DOHH2 (cell line): Measurements from ENCODE around the gene USP2.

Experiments
- H3F3A ChIP-seq: fragments of 200-600 bp; sonication (generic), shearing (Covaris generic); 2 replicates; pipeline ENCODE4 v1.6.0; 2016; ENCODE audit warnings: antibody characterized with exemption, mild to moderate bottlenecking; ENCODE audit not compliant: control insufficient read depth, insufficient read depth
- H3K27ac ChIP-seq: fragments of 200-600 bp; sonication (generic); 2 replicates; pipeline ENCODE4 v1.5.1; 2014; ENCODE audit warnings: low read depth, mild to moderate bottlenecking, low read length, moderate library complexity
- H3K27me3 ChIP-seq: fragments of 200-600 bp; sonication (generic); 2 replicates; pipeline ENCODE4 v1.6.1; 2014; ENCODE audit warnings: mild to moderate bottlenecking, low read length, mixed read lengths; ENCODE audit not compliant: control insufficient read depth
- H3K36me3 ChIP-seq: fragments of 200-600 bp; sonication (generic); 2 replicates; pipeline ENCODE4 v1.6.1; 2014; ENCODE audit warnings: mild to moderate bottlenecking, low read length, moderate library complexity, mixed read lengths; ENCODE audit not compliant: control insufficient read depth
- H3K4me1 ChIP-seq: fragments of 200-600 bp; sonication (generic); 2 replicates; pipeline ENCODE4 v1.6.1; 2014; ENCODE audit warnings: mild to moderate bottlenecking, low read length, mixed read lengths; ENCODE audit not compliant: control insufficient read depth
- H3K4me2 ChIP-seq: fragments of 200-600 bp; sonication (generic); 2 replicates; pipeline ENCODE4 v1.6.0; 2014; ENCODE audit warnings: mild to moderate bottlenecking, low read length, moderate library complexity
- H3K4me3 ChIP-seq: fragments of 200-600 bp; sonication (generic); 2 replicates; pipeline ENCODE4 v1.5.1; 2014; ENCODE audit warnings: mild to moderate bottlenecking, low read length, mixed read lengths
- H3K79me2 ChIP-seq: fragments of 200-600 bp; sonication (generic); 2 replicates; pipeline ENCODE4 v1.6.1; 2014; ENCODE audit warnings: mild to moderate bottlenecking, low read length, mixed read lengths; ENCODE audit not compliant: control insufficient read depth
- H3K9me2 ChIP-seq: fragments of 200-600 bp; sonication (generic); replicated peaks from 2 replicates; pipeline ENCODE4 v1.6.1; 2014; ENCODE audit warnings: mild to moderate bottlenecking, low read length, mixed read lengths; ENCODE audit not compliant: control insufficient read depth
- H3K9me3 ChIP-seq: fragments of 200-600 bp; sonication (generic); 2 replicates; pipeline ENCODE4 v1.6.1; 2014; ENCODE audit warnings: antibody characterized with exemption, low read length, mixed read lengths; ENCODE audit not compliant: control insufficient read depth, insufficient read depth
- H4K20me1 ChIP-seq: fragments of 200-600 bp; sonication (generic); 2 replicates; pipeline ENCODE4 v1.6.0; 2014; ENCODE audit warnings: low read depth, mild to moderate bottlenecking, antibody characterized with exemption, low read length, moderate library complexity; ENCODE audit not compliant: control insufficient read depth, insufficient read depth
- EZH2phosphoT487 ChIP-seq: fragments of 200-600 bp; sonication (generic); IDR thresholded peaks from 2 replicates; pipeline ENCODE4 v1.6.1; 2017; ENCODE audit warnings: borderline replicate concordance, mild to moderate bottlenecking, antibody characterized with exemption, low read length, moderate library complexity, mixed read lengths
- TF ChIP-seq, protein P1 (sequence below): fragments of 200-600 bp; sonication (generic); IDR thresholded peaks from one replicate; pipeline ENCODE4 v1.5.1; 2014; ENCODE audit warnings: antibody characterized with exemption, mild to moderate bottlenecking, low read depth, low read length; ENCODE audit not compliant: poor library complexity, severe bottlenecking

The USP2 gene

DNA sequence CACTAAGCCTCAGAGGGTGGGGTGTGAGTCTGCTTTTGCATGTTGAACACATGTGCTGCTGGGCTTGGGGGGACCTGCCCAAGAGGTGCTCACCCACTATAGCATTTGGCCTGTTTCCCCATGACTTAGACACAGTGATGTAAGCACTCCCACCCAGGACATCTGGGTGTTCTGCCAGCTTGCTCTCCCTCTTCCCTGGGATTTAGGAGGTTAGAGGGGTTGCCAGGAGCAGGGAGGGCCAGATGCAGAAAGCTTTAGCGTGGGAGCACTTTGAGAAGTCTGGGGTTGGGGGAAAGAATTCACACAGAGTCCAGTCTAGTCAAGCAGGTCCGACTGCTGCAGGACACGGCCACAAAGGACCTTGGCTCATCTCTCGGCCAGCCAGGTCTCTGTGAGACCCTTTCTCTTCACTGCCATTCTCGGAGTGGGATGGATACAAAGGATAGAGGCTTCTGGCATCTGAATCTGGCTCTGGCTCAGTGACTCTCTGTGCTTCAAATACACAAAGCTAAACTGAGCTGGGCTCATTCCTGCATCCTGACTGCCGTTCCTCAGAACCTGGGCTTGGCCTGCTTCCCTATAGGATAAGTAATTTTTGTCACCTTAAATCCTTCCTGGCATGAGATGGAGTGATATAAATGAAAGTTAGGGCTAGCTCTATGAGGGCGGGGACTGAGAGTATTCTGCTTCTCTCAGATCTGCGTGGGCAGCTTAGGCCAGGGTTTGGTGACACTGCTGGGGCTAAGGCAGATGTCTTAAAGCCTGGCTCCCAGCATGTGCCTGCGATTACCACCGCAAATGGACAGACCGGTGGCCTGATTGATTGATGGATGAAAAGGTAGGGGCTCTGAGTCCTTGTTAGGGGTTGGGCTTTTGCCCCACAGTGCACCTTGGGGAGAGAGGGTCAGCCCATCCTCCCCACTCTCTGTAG, 14.5 kb downstream of the USP2 start:
- H3K4me1 ChIP-seq = peaks cover 96% of the 10 kb centered on the region
- peak overlapping the region; percentile 24; the same call in 1 of the 2 replicates for H3K4me2 ChIP-seq
- H3K27ac ChIP-seq = no peak overlapping the region
- peaks cover 6% of the 10 kb centered on the region; the same call in 1 of the 2 replicates for H3K27me3 ChIP-seq
- no peaks in the 10 kb centered on the region for H3K9me2 ChIP-seq
- no peak overlapping the region for H3K4me3 ChIP-seq
- 0 out of 2 replicates have a peak, but pooled peaks cover 1% of the 10 kb centered on the region for H3F3A ChIP-seq
- peaks cover 19% of the 10 kb centered on the region for H3K79me2 ChIP-seq
- no peaks in the 10 kb centered on the region for H3K36me3 ChIP-seq
- no peaks in the 10 kb centered on the region for H3K9me3 ChIP-seq
- TF ChIP-seq, protein P1, sequence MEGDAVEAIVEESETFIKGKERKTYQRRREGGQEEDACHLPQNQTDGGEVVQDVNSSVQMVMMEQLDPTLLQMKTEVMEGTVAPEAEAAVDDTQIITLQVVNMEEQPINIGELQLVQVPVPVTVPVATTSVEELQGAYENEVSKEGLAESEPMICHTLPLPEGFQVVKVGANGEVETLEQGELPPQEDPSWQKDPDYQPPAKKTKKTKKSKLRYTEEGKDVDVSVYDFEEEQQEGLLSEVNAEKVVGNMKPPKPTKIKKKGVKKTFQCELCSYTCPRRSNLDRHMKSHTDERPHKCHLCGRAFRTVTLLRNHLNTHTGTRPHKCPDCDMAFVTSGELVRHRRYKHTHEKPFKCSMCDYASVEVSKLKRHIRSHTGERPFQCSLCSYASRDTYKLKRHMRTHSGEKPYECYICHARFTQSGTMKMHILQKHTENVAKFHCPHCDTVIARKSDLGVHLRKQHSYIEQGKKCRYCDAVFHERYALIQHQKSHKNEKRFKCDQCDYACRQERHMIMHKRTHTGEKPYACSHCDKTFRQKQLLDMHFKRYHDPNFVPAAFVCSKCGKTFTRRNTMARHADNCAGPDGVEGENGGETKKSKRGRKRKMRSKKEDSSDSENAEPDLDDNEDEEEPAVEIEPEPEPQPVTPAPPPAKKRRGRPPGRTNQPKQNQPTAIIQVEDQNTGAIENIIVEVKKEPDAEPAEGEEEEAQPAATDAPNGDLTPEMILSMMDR = no peak
- TF ChIP-seq EZH2phosphoT487 = no peak
- no peaks in the 10 kb centered on the region for H4K20me1 ChIP-seq

GRCh38 chr11:119365071-119365591, 16.4 kb downstream of the USP2 start:
- Histone ChIP-seq H3K36me3 (peaks cover 5% of the 10 kb centered on the region), H3K4me1 (peaks cover 96% of the 10 kb centered on the region), H3K9me2 (no peaks in the 10 kb centered on the region), H3K27me3 (peaks cover 6% of the 10 kb centered on the region; the same call in 1 of the 2 replicates), H3K9me3 (no peaks in the 10 kb centered on the region), H3K4me2 (peak overlapping the region; percentile 91), H3K79me2 (peaks cover 33% of the 10 kb centered on the region), H3K4me3 (peak overlapping the region; percentile 93; the same call in 1 of the 2 replicates), H4K20me1 (no peaks in the 10 kb centered on the region), H3F3A (0 out of 2 replicates have a peak, but pooled peaks cover 5% of the 10 kb centered on the region), H3K27ac (no peak overlapping the region)
- TF ChIP-seq, protein P1 = no peak
- TF ChIP-seq EZH2phosphoT487 = no peak

DNA sequence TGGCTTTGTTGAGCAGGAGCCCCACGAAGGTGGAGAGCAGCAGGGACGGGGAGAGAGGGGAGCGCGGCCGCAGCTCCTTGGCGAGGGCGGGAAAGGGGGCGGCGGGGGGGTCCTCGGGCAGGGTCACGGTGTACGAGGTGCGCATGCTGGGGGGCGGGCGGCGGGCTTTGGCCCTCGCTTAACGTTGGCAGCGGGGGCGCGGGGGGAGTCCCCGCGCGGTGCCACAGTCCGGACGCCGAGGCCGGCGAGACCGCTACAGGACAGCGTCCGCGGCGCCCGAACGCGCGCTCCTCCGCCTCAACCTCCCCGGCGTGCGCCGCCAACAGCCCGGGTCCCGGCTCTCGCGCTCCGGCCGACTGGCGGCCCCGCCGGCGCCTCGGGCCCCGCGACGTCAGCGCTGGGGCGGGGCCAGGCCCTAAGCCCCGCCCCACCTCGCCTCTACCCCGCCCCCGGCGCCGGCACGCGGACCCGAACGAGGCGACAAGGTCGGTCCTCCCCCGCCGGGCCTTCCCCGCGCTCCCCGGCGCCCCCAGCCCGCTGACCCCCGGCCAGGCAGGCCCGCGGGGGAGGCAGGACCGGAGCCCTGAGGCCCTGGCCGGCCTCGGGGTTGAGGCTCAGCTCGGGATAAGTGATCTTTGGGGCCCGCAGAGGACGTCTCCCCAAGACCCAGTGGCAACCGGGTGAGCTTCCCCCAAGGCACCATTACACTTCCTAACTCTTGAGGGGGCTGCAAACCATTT, 17.5 kb downstream of the USP2 start:
- Histone ChIP-seq H3K4me1 (peaks cover 96% of the 10 kb centered on the region), H3K27ac (peak overlapping the region; percentile 63), H3K4me2 (peak overlapping the region; percentile 91), H3F3A (0 out of 2 replicates have a peak, but pooled peaks cover 5% of the 10 kb centered on the region), H3K79me2 (peaks cover 35% of the 10 kb centered on the region), H3K9me3 (no peaks in the 10 kb centered on the region), H3K27me3 (peaks cover 6% of the 10 kb centered on the region; the same call in 1 of the 2 replicates), H3K9me2 (no peaks in the 10 kb centered on the region), H3K36me3 (peaks cover 16% of the 10 kb centered on the region), H4K20me1 (no peaks in the 10 kb centered on the region), H3K4me3 (peak overlapping the region; percentile 93)
- TF ChIP-seq, protein P1 = no peak
- no peak for TF ChIP-seq EZH2phosphoT487
